Body of pancreas (tissue), 4 donors: ENCODE results near the gene SLC1A7.

Experiments
- CTCF ChIP-seq, 7 experiments: fragments of 450-650 bp in 4 of 7; fragments of 200-600 bp in 3 of 7; sonication (generic) in 3 of 7; IDR thresholded peaks; one replicate each; pipeline ENCODE4 v1.5.1; 2016 to 2019; ENCODE audit warnings: antibody characterized with exemption in 7 of 7
- POLR2A ChIP-seq, 3 donors: fragments of 450-650 bp; IDR thresholded peaks; one replicate each; pipeline ENCODE4 v1.6.1; 2016; ENCODE audit warnings: antibody characterized with exemption in 3 of 3, mild to moderate bottlenecking in 2 of 3

GRCh38 chr1:53081384-53082066 is 60.9 kb downstream of the SLC1A7 start:
- TF ChIP-seq CTCF (IDR thresholded peaks at IDR 0.05) (no peak), POLR2A (IDR thresholded peaks at IDR 0.05) (no peak)
